Activated naive CD4-positive, alpha-beta T cell treated with Interleukin-2 at 50 U/mL for 16 hours (primary cell): Measurements from ENCODE around the gene LMO7.

ENCODE experiments used
- DNase-seq: peaks from one replicate; pipeline ENCODE4 v3.0.0-alpha.2; 2020

Gene LMO7

GRCh38 chr13:75906315-75906714 is 270.2 kb downstream of the LMO7 start:
- DNase-seq: no peak

GRCh38 chr13:75907044-75907443 is 270.9 kb downstream of the LMO7 start:
- no peak for DNase-seq

DNA sequence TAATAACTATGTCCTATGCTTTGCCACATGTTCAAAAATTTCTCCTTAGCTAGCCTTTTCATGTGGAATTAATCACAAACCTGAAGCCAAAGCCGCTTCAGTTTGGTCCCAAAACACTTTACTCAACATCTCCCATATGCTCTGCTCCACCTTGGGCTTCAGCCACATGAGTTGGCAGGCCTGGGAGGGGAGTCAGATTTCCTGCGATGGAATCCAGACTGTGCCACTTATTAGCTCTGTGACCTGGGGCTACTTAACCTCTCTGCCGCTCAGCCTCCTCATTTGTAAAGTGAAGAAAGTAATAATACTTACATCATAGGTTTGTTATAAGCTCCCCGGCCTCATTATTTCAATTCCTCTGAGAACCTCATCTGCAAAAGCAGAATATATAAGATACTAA is 272.0 kb downstream of the LMO7 start:
- no peak for DNase-seq
